Mammary epithelial cell (primary cell): ENCODE data around the gene LRMDA.

Experiments used
- CTCF ChIP-seq, 2 donors: IDR thresholded peaks in 1 of 2; conservative IDR thresholded peaks in 1 of 2; 2 replicates each; pipeline ENCODE4 v1.5.1; 2011 to 2012; ENCODE audit warnings: inconsistent platforms in 2 of 2, low read length in 2 of 2, mild to moderate bottlenecking in 2 of 2, control low read depth in 1 of 2, low read depth in 1 of 2; ENCODE audit not compliant: insufficient read depth in 1 of 2; ENCODE audit errors: extremely low read depth in 1 of 2
- EZH2 ChIP-seq: IDR thresholded peaks from 2 replicates; pipeline ENCODE4 v1.6.1; 2012; ENCODE audit warnings: low read length, inconsistent platforms, borderline replicate concordance

- TF ChIP-seq CTCF (conservative IDR thresholded peaks at IDR 0.05 in 1 of 2, IDR thresholded peaks at IDR 0.05 in 1 of 2; ENCODE audit: extremely low read depth in 1 of 2, insufficient read depth in 1 of 2, low read depth in 1 of 2, low read length in 2 of 2) (no peak), EZH2 (no peak)
These were observed 834.2 kb downstream of the LRMDA start for GRCh38 chr10:76265441-76266113.
